Stimulated activated CD8-positive, alpha-beta memory T cell treated with anti-CD3 and anti-CD28 coated beads, Interleukin-12 subunit alpha, Interleukin-12 subunit beta, amount 100 ng/mL, for 24 hours (primary cell): Measurements from ENCODE around the gene ADTRP.
"Not testable (repeated sequence)": the region's sequence is repeated elsewhere in the genome, so short reads cannot be mapped to it uniquely, and the experiment has no call there.

ENCODE experiments used
- DNase-seq: peaks from one replicate; pipeline ENCODE4 v3.0.0-alpha.2; 2020; ENCODE audit errors: extremely low read depth

ADTRP gene

GRCh38 chr6:11803591-11803971, 25.0 kb upstream of the ADTRP start:
- DNase-seq: no peak

- no peak for DNase-seq
Measured at GRCh38 chr6:11802886-11803590, 24.4 kb upstream of the ADTRP start.

GRCh38 chr6:11800531-11800930, 21.9 kb upstream of the ADTRP start:
- not testable (repeated sequence) for DNase-seq

GRCh38 chr6:11798538-11798937, 19.9 kb upstream of the ADTRP start:
- DNase-seq: no peak

GRCh38 chr6:11798096-11798495, 19.5 kb upstream of the ADTRP start:
- DNase-seq: no peak

GRCh38 chr6:11796829-11797228, 18.2 kb upstream of the ADTRP start:
- no peak for DNase-seq

GRCh38 chr6:11795403-11795802, 16.8 kb upstream of the ADTRP start:
- DNase-seq: no peak

- DNase-seq: no peak
Measured at GRCh38 chr6:11793277-11793676, 14.7 kb upstream of the ADTRP start.

- no peak for DNase-seq
Measured at GRCh38 chr6:11791354-11792107, 12.9 kb upstream of the ADTRP start.

GRCh38 chr6:11789744-11790143, 11.1 kb upstream of the ADTRP start:
- DNase-seq: no peak

GRCh38 chr6:11788043-11788442, 9.4 kb upstream of the ADTRP start:
- no peak for DNase-seq

GRCh38 chr6:11785774-11786579, 7.4 kb upstream of the ADTRP start:
- DNase-seq: no peak

- no peak for DNase-seq
Measured at GRCh38 chr6:11785415-11785773, 6.8 kb upstream of the ADTRP start.

GRCh38 chr6:11784341-11784740, 5.7 kb upstream of the ADTRP start:
- no peak for DNase-seq

GRCh38 chr6:11783524-11784064, 5.0 kb upstream of the ADTRP start:
- no peak for DNase-seq

GRCh38 chr6:11782524-11782923, 3.9 kb upstream of the ADTRP start:
- no peak for DNase-seq

GRCh38 chr6:11780097-11780428, 1.5 kb upstream of the ADTRP start:
- no peak for DNase-seq

- DNase-seq: no peak
Measured at GRCh38 chr6:11779329-11780096, 910 bp upstream of the ADTRP start.

- DNase-seq: no peak
Measured at GRCh38 chr6:11778036-11778435, 567 bp downstream of the ADTRP start.

- DNase-seq: no peak
Measured at GRCh38 chr6:11775791-11776409, 2.7 kb downstream of the ADTRP start.

- DNase-seq: no peak
Measured at GRCh38 chr6:11774426-11774825, 4.2 kb downstream of the ADTRP start.
